ENCODE data around the gene GBF1.
A peak's percentile ranks its signal among the peaks of the same experiment; 100 is the strongest.

Gene GBF1

GRCh38 chr10:102243309-102243708, 2.0 kb upstream of the GBF1 start:
- Histone ChIP-seq H3K27ac (replicated peaks) (no peak overlapping the region), H3K4me3 (replicated peaks; ENCODE audit: insufficient read depth, low read length) (no peak overlapping the region), H3K27me3 (ENCODE audit: insufficient read depth, poor library complexity, severe bottlenecking) (peaks cover 15% of the 10 kb centered on the region)
- DNase-seq (ENCODE audit: low read depth in 1 of 2, low spot score in 1 of 2): no peak
- TF ChIP-seq, protein P1, sequence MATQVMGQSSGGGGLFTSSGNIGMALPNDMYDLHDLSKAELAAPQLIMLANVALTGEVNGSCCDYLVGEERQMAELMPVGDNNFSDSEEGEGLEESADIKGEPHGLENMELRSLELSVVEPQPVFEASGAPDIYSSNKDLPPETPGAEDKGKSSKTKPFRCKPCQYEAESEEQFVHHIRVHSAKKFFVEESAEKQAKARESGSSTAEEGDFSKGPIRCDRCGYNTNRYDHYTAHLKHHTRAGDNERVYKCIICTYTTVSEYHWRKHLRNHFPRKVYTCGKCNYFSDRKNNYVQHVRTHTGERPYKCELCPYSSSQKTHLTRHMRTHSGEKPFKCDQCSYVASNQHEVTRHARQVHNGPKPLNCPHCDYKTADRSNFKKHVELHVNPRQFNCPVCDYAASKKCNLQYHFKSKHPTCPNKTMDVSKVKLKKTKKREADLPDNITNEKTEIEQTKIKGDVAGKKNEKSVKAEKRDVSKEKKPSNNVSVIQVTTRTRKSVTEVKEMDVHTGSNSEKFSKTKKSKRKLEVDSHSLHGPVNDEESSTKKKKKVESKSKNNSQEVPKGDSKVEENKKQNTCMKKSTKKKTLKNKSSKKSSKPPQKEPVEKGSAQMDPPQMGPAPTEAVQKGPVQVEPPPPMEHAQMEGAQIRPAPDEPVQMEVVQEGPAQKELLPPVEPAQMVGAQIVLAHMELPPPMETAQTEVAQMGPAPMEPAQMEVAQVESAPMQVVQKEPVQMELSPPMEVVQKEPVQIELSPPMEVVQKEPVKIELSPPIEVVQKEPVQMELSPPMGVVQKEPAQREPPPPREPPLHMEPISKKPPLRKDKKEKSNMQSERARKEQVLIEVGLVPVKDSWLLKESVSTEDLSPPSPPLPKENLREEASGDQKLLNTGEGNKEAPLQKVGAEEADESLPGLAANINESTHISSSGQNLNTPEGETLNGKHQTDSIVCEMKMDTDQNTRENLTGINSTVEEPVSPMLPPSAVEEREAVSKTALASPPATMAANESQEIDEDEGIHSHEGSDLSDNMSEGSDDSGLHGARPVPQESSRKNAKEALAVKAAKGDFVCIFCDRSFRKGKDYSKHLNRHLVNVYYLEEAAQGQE (IDR thresholded peaks at IDR 0.05; ENCODE audit: insufficient replicate concordance, low read depth): no peak
- TF ChIP-seq SPI1 (IDR thresholded peaks at IDR 0.05; ENCODE audit: borderline replicate concordance, low read depth) (no peak), GABPA (IDR thresholded peaks at IDR 0.05; ENCODE audit: low read depth) (no peak), POLR2AphosphoS5 (IDR thresholded peaks at IDR 0.05; ENCODE audit: low read depth) (no peak)
- TF ChIP-seq, protein P2, sequence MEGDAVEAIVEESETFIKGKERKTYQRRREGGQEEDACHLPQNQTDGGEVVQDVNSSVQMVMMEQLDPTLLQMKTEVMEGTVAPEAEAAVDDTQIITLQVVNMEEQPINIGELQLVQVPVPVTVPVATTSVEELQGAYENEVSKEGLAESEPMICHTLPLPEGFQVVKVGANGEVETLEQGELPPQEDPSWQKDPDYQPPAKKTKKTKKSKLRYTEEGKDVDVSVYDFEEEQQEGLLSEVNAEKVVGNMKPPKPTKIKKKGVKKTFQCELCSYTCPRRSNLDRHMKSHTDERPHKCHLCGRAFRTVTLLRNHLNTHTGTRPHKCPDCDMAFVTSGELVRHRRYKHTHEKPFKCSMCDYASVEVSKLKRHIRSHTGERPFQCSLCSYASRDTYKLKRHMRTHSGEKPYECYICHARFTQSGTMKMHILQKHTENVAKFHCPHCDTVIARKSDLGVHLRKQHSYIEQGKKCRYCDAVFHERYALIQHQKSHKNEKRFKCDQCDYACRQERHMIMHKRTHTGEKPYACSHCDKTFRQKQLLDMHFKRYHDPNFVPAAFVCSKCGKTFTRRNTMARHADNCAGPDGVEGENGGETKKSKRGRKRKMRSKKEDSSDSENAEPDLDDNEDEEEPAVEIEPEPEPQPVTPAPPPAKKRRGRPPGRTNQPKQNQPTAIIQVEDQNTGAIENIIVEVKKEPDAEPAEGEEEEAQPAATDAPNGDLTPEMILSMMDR (IDR thresholded peaks at IDR 0.05; ENCODE audit: insufficient read depth, low read length): no peak

- H3K4me3 ChIP-seq (replicated peaks; ENCODE audit: insufficient read depth, low read length): peak overlapping the region; percentile 99
- H3K27me3 ChIP-seq (ENCODE audit: insufficient read depth, poor library complexity, severe bottlenecking): no peaks in the 10 kb centered on the region
- H3K27ac ChIP-seq (replicated peaks): peak overlapping the region; percentile 77
- DNase-seq (ENCODE audit: low read depth in 1 of 2, low spot score in 1 of 2): no peak
- TF ChIP-seq POLR2AphosphoS5 (IDR thresholded peaks at IDR 0.05; ENCODE audit: low read depth) (no peak), GABPA (IDR thresholded peaks at IDR 0.05; ENCODE audit: low read depth) (no peak), SPI1 (IDR thresholded peaks at IDR 0.05; ENCODE audit: borderline replicate concordance, low read depth) (no peak)
- TF ChIP-seq, protein P1 (IDR thresholded peaks at IDR 0.05; ENCODE audit: insufficient replicate concordance, low read depth): no peak
- TF ChIP-seq, protein P2 (IDR thresholded peaks at IDR 0.05; ENCODE audit: insufficient read depth, low read length): no peak
Measured at GRCh38 chr10:102245932-102246251, 560 bp downstream of the GBF1 start.

DNA sequence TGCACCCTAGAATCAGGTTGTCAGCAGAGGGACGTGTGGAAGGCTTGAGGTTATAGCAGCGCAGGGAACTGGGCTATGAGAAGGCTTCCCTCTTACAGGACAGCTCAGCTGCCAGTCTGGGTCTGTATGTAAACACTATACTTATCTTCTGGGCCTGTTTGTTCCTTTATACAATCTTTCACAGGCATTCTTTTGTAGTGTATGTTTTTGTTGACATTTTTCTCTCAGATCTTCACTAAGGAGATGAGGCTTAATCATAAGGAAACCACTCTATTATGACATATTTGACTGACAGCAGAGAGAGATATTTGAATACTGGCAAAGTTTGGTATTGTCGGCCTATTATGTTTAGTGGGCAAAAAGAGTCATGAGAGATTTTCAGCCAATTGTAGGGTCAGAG, 929 bp downstream of the GBF1 start:
- no peak for TF ChIP-seq GABPA (IDR thresholded peaks at IDR 0.05; ENCODE audit: low read depth)
- TF ChIP-seq, protein P1 (IDR thresholded peaks at IDR 0.05; ENCODE audit: insufficient replicate concordance, low read depth): no peak
- TF ChIP-seq SPI1 (IDR thresholded peaks at IDR 0.05; ENCODE audit: borderline replicate concordance, low read depth): no peak
- no peak for TF ChIP-seq POLR2AphosphoS5 (IDR thresholded peaks at IDR 0.05; ENCODE audit: low read depth)
- TF ChIP-seq, protein P2 (IDR thresholded peaks at IDR 0.05; ENCODE audit: insufficient read depth, low read length): no peak
- H3K27ac ChIP-seq (replicated peaks): peak overlapping the region; percentile 77

More for the DNA sequence above, 929 bp downstream of the GBF1 start:
- H3K27me3 ChIP-seq (ENCODE audit: insufficient read depth, poor library complexity, severe bottlenecking): no peaks in the 10 kb centered on the region
- peak overlapping the region; percentile 99 for H3K4me3 ChIP-seq (replicated peaks; ENCODE audit: insufficient read depth, low read length)
- DNase-seq (ENCODE audit: low read depth in 1 of 2, low spot score in 1 of 2): no peak
